ENCODE results near the gene TTLL10.
A peak's percentile ranks its signal among the peaks of the same experiment; 100 is the strongest.

The TTLL10 gene

GRCh38 chr1:1231400-1232207, 57.9 kb downstream of the TTLL10 start, which contains the start of gene SDF4:
TSS of gene SDF4 (minus strand) at chr1:1232001. CDS start at chr1:1228772, 3,229 bp downstream.
- H3K4me3 ChIP-seq (ENCODE audit: low read depth, low read length): peak within 1 kb of the TSS; percentile 67
- DNase-seq (ENCODE audit: low read depth): peak; percentile 98
- no peak for TF ChIP-seq CTCF (conservative IDR thresholded peaks at IDR 0.05; ENCODE audit: low read depth, low read length)

- no peak for TF ChIP-seq CTCF (conservative IDR thresholded peaks at IDR 0.05; ENCODE audit: low read depth, low read length)
- DNase-seq (ENCODE audit: low read depth): no peak
- H3K4me3 ChIP-seq (ENCODE audit: low read depth, low read length): peak within 1 kb of the TSS; percentile 67
These were observed 58.6 kb downstream of the TTLL10 start, which contains the start of gene B3GALT6 for GRCh38 chr1:1232208-1232795. TSS of gene B3GALT6 (plus strand) at chr1:1232237. CDS start at chr1:1232279, 42 bp downstream.

- peak overlapping the region; percentile 17 for H3K4me3 ChIP-seq (ENCODE audit: low read depth, low read length)
- no peak for DNase-seq (ENCODE audit: low read depth)
- TF ChIP-seq CTCF (conservative IDR thresholded peaks at IDR 0.05; ENCODE audit: low read depth, low read length): no peak
These were observed 59.3 kb downstream of the TTLL10 start for GRCh38 chr1:1232796-1233566.

GRCh38 chr1:1233567-1233892, 59.9 kb downstream of the TTLL10 start:
- DNase-seq (ENCODE audit: low read depth): no peak
- no peak overlapping the region for H3K4me3 ChIP-seq (ENCODE audit: low read depth, low read length)
- no peak for TF ChIP-seq CTCF (conservative IDR thresholded peaks at IDR 0.05; ENCODE audit: low read depth, low read length)

GRCh38 chr1:1234180-1234808, 60.6 kb downstream of the TTLL10 start:
- DNase-seq (ENCODE audit: low read depth): no peak
- no peak overlapping the region for H3K4me3 ChIP-seq (ENCODE audit: low read depth, low read length)
- no peak for TF ChIP-seq CTCF (conservative IDR thresholded peaks at IDR 0.05; ENCODE audit: low read depth, low read length)

- no peak overlapping the region for H3K4me3 ChIP-seq (ENCODE audit: low read depth, low read length)
- TF ChIP-seq CTCF (conservative IDR thresholded peaks at IDR 0.05; ENCODE audit: low read depth, low read length): no peak
- no peak for DNase-seq (ENCODE audit: low read depth)
These were observed 61.5 kb downstream of the TTLL10 start for GRCh38 chr1:1235016-1235744.

All from choroid plexus epithelial cell (primary cell).